ENCODE data around the gene GABRD. TPM values are rescaled to one million over a fixed set of nuclear protein-coding genes. Genes with fewer than 3 reads are reported as not detected.

The GABRD gene
- total RNA-seq, 1 donor from 2014 or later: not detected

DNA sequence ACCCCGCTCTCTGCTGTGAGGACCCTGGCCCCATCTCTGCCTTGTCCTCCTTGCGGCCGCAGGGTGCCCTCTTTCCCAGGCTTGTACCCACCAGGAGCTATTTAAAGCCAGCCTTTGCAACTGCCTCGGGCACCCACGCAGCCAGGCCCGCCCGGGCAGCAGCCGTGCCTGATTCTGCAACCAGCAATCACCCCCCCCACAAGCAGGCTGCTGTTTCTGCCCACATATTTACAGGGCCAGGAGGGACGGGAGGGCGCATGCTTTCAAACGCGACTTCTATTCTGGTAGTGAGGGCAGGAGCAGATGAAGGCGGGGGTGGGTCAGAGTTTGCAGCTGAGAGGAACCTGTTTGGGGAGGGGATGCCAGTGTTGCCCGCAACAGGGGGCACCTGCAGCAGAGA lies 13.6 kb downstream of the GABRD start:
- TF ChIP-seq, protein P1, sequence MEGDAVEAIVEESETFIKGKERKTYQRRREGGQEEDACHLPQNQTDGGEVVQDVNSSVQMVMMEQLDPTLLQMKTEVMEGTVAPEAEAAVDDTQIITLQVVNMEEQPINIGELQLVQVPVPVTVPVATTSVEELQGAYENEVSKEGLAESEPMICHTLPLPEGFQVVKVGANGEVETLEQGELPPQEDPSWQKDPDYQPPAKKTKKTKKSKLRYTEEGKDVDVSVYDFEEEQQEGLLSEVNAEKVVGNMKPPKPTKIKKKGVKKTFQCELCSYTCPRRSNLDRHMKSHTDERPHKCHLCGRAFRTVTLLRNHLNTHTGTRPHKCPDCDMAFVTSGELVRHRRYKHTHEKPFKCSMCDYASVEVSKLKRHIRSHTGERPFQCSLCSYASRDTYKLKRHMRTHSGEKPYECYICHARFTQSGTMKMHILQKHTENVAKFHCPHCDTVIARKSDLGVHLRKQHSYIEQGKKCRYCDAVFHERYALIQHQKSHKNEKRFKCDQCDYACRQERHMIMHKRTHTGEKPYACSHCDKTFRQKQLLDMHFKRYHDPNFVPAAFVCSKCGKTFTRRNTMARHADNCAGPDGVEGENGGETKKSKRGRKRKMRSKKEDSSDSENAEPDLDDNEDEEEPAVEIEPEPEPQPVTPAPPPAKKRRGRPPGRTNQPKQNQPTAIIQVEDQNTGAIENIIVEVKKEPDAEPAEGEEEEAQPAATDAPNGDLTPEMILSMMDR (conservative IDR thresholded peaks at IDR 0.05; ENCODE audit: low read depth, low read length): no peak
- H3K4me3 ChIP-seq (ENCODE audit: low read depth, low read length): no peak overlapping the region
- DNase-seq (ENCODE audit: low read depth): no peak

DNA sequence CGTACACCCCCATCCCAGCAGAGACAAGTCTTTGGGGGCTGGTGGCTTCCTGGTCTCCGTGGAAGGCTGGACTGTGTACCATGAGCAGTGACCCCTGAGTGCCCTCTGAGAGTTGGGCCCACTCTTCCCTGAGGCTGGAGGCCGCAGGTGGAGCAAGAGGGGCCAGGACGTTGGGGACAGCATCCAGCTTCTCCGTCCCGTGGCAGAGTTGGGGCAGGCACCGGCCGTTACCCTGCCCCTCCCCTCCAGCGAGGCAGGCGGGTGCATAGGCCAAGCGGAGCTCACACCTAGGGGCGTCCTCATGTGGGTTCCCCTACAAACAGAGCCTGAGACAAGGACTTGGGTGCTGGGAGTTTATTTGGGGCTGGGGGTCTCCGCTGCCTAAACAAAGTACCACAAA lies 14.0 kb downstream of the GABRD start:
- no peak for DNase-seq (ENCODE audit: low read depth)
- TF ChIP-seq, protein P1 (conservative IDR thresholded peaks at IDR 0.05; ENCODE audit: low read depth, low read length): no peak
- H3K4me3 ChIP-seq (ENCODE audit: low read depth, low read length): no peak overlapping the region

DNA sequence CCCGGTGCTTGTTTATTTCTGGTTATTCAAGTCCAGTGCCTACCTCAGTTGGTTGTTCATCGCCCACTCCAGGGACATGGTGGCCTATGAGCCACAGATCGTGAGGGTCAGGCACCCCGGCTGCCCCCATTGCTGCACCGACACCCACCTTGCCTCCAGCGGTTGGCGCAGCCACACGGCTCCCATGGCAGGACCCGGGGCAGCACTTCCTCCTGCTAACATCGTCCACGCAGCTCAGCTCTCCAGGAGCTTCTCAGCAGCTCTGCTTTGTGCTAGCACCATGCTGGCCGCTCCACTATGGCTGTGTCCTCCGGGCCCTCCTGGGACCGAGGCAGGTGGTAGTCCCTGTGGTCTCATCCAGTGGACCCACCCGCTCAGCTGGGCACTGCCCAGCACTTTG lies 17.1 kb downstream of the GABRD start:
- TF ChIP-seq, protein P1 (conservative IDR thresholded peaks at IDR 0.05; ENCODE audit: low read depth, low read length): no peak
- DNase-seq (ENCODE audit: low read depth): no peak
- no peak overlapping the region for H3K4me3 ChIP-seq (ENCODE audit: low read depth, low read length)

DNA sequence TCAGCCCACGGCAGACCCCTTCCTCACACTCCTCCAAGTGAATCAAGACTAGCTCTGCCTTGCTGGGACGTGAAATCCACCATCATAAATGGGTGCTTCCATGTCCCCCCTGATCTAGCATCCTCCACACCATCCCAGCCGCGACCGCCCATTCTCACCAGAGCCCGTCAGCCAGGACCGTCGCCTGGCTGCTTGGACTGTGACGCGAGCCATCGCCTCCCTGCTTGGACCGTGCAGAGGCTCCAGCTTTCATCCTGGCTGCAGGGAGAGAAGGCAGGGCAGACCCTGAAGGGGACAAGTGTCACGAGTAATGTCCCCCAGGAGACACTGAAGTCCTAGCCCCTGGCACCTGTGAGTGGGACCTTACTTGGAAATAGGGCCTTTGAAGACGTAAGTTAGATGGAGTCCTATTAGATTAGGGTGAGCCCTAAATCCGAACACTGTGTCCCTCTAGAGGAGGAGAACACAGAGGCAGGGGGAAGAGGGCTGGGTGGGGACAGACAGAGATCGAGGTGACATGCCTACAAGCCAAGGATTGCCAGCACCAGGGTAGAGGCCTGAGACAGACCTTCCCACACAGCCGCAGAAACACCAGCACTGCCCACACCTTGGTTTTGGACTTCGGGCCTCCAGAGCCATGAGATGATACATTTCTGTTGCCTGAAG lies 18.3 kb downstream of the GABRD start:
- TF ChIP-seq, protein P1 (conservative IDR thresholded peaks at IDR 0.05; ENCODE audit: low read depth, low read length): no peak
- H3K4me3 ChIP-seq (ENCODE audit: low read depth, low read length): no peak overlapping the region
- no peak for DNase-seq (ENCODE audit: low read depth)

DNA sequence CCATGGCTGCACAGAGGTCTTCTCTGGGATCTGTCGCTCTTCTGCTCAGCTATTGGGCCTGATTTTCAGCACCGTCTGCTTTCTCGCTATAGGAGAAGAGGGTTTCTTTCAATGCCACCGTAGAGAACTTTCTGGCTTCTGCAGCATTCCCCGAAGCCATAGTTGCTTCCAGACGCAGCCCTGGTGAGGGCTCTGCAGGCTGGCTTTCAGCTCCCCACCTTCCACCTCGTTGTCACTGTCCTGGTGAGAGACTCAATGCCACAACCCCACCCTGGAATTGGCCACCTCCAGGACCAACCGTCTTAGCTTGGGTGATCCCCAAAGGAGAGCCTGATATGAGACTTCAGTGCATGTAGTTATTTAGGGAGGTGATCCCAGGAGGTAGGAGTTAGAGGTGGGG lies 19.1 kb downstream of the GABRD start:
- TF ChIP-seq, protein P1 (conservative IDR thresholded peaks at IDR 0.05; ENCODE audit: low read depth, low read length): no peak
- no peak for DNase-seq (ENCODE audit: low read depth)
- H3K4me3 ChIP-seq (ENCODE audit: low read depth, low read length): no peak overlapping the region

DNA sequence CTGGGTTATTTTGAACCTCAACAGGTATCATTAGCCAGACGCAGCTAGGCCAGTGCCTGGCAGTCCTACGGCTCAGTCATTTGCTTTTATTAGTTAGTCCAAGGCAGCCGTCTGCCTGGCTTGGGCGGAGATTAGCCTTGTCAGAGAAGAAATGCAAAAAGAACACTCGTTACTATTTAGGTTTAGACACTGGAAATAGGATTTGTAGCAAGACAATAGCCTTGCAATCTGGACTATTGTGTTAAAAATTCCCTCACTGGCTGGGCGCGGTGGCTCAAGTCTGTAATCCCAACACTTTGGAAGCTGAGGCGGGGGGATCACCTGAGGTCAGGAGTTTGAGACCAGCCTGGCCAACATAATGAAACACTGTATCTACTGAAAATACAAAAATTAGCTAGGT lies 20.1 kb downstream of the GABRD start:
- no peak overlapping the region for H3K4me3 ChIP-seq (ENCODE audit: low read depth, low read length)
- TF ChIP-seq, protein P1 (conservative IDR thresholded peaks at IDR 0.05; ENCODE audit: low read depth, low read length): no peak
- no peak for DNase-seq (ENCODE audit: low read depth)

DNA sequence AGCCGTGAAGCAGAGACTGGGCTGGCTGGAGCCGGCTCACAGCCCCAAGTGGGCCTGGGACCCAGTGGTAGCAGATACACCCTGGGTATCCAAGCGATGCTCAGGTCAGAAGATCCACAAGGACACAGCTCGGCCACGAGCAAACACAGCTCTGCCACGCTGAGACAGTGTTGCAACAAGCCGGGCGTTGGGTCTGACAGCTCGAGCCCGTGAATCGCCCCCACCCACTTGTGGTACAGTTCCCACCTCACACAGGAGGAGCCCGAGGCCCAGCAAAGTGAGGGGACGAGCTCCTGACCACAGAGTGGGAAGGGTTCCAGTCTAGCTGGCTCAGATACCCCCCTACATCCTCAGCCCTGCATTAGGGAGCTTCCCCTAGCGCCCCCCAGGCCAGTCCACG lies 22.2 kb downstream of the GABRD start:
- no peak overlapping the region for H3K4me3 ChIP-seq (ENCODE audit: low read depth, low read length)
- DNase-seq (ENCODE audit: low read depth): no peak
- TF ChIP-seq, protein P1 (conservative IDR thresholded peaks at IDR 0.05; ENCODE audit: low read depth, low read length): no peak
